MM.1S (cell line): ENCODE measurements around the gene PKNOX1.
"Not testable (repeated sequence)": the region's sequence is repeated elsewhere in the genome, so short reads cannot be mapped to it uniquely, and the experiment has no call there.

Experiments used
- DNase-seq: peaks from one replicate; pipeline ENCODE4 v3.0.0-alpha.2; 2015
- H2AFZ ChIP-seq: fragments of 300-600 bp; sonication (generic); 2 replicates; pipeline ENCODE4 v1.6.0; 2016; ENCODE audit warnings: antibody characterized with exemption, low read length
- H3F3A ChIP-seq: fragments of 300-600 bp; sonication (generic); 2 replicates; pipeline ENCODE4 v1.6.1; 2016; ENCODE audit warnings: mild to moderate bottlenecking, antibody characterized with exemption, low read length, moderate library complexity, mixed read lengths; ENCODE audit not compliant: insufficient read depth
- H3K27ac ChIP-seq: fragments of 300-600 bp; sonication (generic); 2 replicates; pipeline ENCODE4 v1.5.1; 2016; ENCODE audit warnings: mild to moderate bottlenecking, low read length
- H3K27me3 ChIP-seq: fragments of 300-600 bp; sonication (generic); replicated peaks from 2 replicates; pipeline ENCODE4 v1.6.0; 2016; ENCODE audit warnings: low read length; ENCODE audit not compliant: insufficient read depth
- H3K36me3 ChIP-seq: fragments of 300-600 bp; sonication (generic); replicated peaks from 2 replicates; pipeline ENCODE4 v1.6.1; 2016; ENCODE audit warnings: mild to moderate bottlenecking, low read length, mixed read lengths; ENCODE audit not compliant: insufficient read depth
- H3K4me1 ChIP-seq: fragments of 300-600 bp; sonication (generic); 2 replicates; pipeline ENCODE4 v1.6.1; 2016; ENCODE audit warnings: low read length, mixed read lengths
- H3K4me2 ChIP-seq: fragments of 300-600 bp; sonication (generic); 2 replicates; pipeline ENCODE4 v1.6.0; 2016; ENCODE audit warnings: low read depth, low read length
- H3K4me3 ChIP-seq: fragments of 300-600 bp; sonication (generic); 2 replicates; pipeline ENCODE4 v1.5.1; 2016; ENCODE audit warnings: low read length, mixed read lengths
- H3K79me2 ChIP-seq: fragments of 300-600 bp; sonication (generic); 2 replicates; pipeline ENCODE4 v1.6.1; 2016; ENCODE audit warnings: mixed run types, low read length, mixed read lengths
- H3K9ac ChIP-seq: fragments of 300-600 bp; sonication (generic); 2 replicates; pipeline ENCODE4 v1.6.1; 2016; ENCODE audit warnings: low read length, mixed read lengths
- H3K9me2 ChIP-seq: fragments of 300-600 bp; sonication (generic); replicated peaks from 2 replicates; pipeline ENCODE4 v1.6.1; 2016; ENCODE audit warnings: mild to moderate bottlenecking, low read length, mixed read lengths; ENCODE audit not compliant: insufficient read depth
- H3K9me3 ChIP-seq: fragments of 300-600 bp; sonication (generic); replicated peaks from 2 replicates; pipeline ENCODE4 v1.6.1; 2016; ENCODE audit warnings: mild to moderate bottlenecking, low read length, mixed read lengths; ENCODE audit not compliant: insufficient read depth
- H4K20me1 ChIP-seq: fragments of 300-600 bp; sonication (generic); 2 replicates; pipeline ENCODE4 v1.6.1; 2016; ENCODE audit warnings: mild to moderate bottlenecking, low read length, moderate library complexity, mixed read lengths; ENCODE audit not compliant: insufficient read depth
- CTCF ChIP-seq: fragments of 300-600 bp; sonication (generic); IDR thresholded peaks from 2 replicates; pipeline ENCODE4 v1.5.1; 2016; ENCODE audit warnings: antibody characterized with exemption, low read length, mixed read lengths
- EZH2 ChIP-seq: fragments of 300-600 bp; sonication (generic); optimal IDR thresholded peaks from 2 replicates; pipeline ENCODE3; 2017; ENCODE audit warnings: low read depth, mild to moderate bottlenecking, antibody characterized with exemption, low read length, mixed read lengths
- EZH2phosphoT487 ChIP-seq: fragments of 300-600 bp; sonication (generic); IDR thresholded peaks from 2 replicates; pipeline ENCODE4 v1.6.1; 2018; ENCODE audit warnings: antibody characterized with exemption, low read length

PKNOX1 gene

GRCh38 chr21:42937034-42937940, 37.1 kb upstream of the PKNOX1 start:
- not testable (repeated sequence) for H3K9me2 ChIP-seq, H3K79me2 ChIP-seq, H3K27me3 ChIP-seq, H3K4me1 ChIP-seq, H3K9me3 ChIP-seq, H3F3A ChIP-seq, H3K36me3 ChIP-seq, H3K9ac ChIP-seq, H4K20me1 ChIP-seq
- Histone ChIP-seq H3K27ac (peak overlapping the region; percentile 32; the same call in 1 of the 2 replicates), H2AFZ (peak overlapping the region; percentile 63), H3K4me3 (peak overlapping the region; percentile 9; the same call in 1 of the 2 replicates), H3K4me2 (peak overlapping the region; percentile 64)
- peak; percentile 60 for DNase-seq

- Histone ChIP-seq H3K27ac (no peak overlapping the region), H3K79me2 (no peaks in the 10 kb centered on the region), H3K4me3 (no peak overlapping the region), H3K27me3 (no peaks in the 10 kb centered on the region), H3K4me1 (peaks cover 6% of the 10 kb centered on the region), H3K9me2 (no peaks in the 10 kb centered on the region), H2AFZ (no peak overlapping the region), H3K9ac (no peak overlapping the region), H3K36me3 (no peaks in the 10 kb centered on the region), H3K4me2 (no peak overlapping the region), H4K20me1 (no peaks in the 10 kb centered on the region), H3K9me3 (no peaks in the 10 kb centered on the region), H3F3A (no peaks in the 10 kb centered on the region)
- DNase-seq: no peak
- TF ChIP-seq EZH2: no peak
- TF ChIP-seq CTCF: no peak
- TF ChIP-seq EZH2phosphoT487: no peak
Observed at GRCh38 chr21:42937960-42938605, 36.3 kb upstream of the PKNOX1 start.

GRCh38 chr21:42938606-42938995, 35.8 kb upstream of the PKNOX1 start:
- not testable (repeated sequence) for H3K9me2 ChIP-seq, H3K4me2 ChIP-seq, H2AFZ ChIP-seq, H3K9ac ChIP-seq, H3K79me2 ChIP-seq, H3K4me3 ChIP-seq, H3K36me3 ChIP-seq, H3F3A ChIP-seq, H3K9me3 ChIP-seq, H3K27ac ChIP-seq, H3K27me3 ChIP-seq, H4K20me1 ChIP-seq, H3K4me1 ChIP-seq, DNase-seq

- H2AFZ ChIP-seq: no peak overlapping the region
- H3K27ac ChIP-seq: no peak overlapping the region
Observed at GRCh38 chr21:42939582-42940413, 34.6 kb upstream of the PKNOX1 start.

More at GRCh38 chr21:42939582-42940413, 34.6 kb upstream of the PKNOX1 start:
- DNase-seq: no peak
- H3K4me3 ChIP-seq: no peak overlapping the region
- peaks cover 6% of the 10 kb centered on the region for H3K4me1 ChIP-seq
- H3F3A ChIP-seq: no peaks in the 10 kb centered on the region
- H3K27me3 ChIP-seq: no peaks in the 10 kb centered on the region
- no peaks in the 10 kb centered on the region for H4K20me1 ChIP-seq
- H3K36me3 ChIP-seq: no peaks in the 10 kb centered on the region
- H3K9me3 ChIP-seq: no peaks in the 10 kb centered on the region
- TF ChIP-seq EZH2phosphoT487: no peak
- no peak for TF ChIP-seq CTCF
- TF ChIP-seq EZH2: no peak
- H3K79me2 ChIP-seq: no peaks in the 10 kb centered on the region
- no peak overlapping the region for H3K4me2 ChIP-seq
- H3K9me2 ChIP-seq: no peaks in the 10 kb centered on the region
- H3K9ac ChIP-seq: no peak overlapping the region
